NT2/D1 (cell line): ENCODE data around the gene ZMYND15.

Experiments
- DNase-seq: peaks from one replicate; pipeline ENCODE4 v3.0.0-alpha.2; 2011; ENCODE audit warnings: low read depth, low spot score
- H3K27me3 ChIP-seq: 2 replicates; pipeline ENCODE4 v1.6.0; 2011; ENCODE audit warnings: mild to moderate bottlenecking; ENCODE audit not compliant: insufficient read length, insufficient read depth
- H3K36me3 ChIP-seq: 2 replicates; pipeline ENCODE4 v1.6.1; 2011; ENCODE audit warnings: mild to moderate bottlenecking, low read length, mixed read lengths; ENCODE audit not compliant: insufficient read depth, insufficient read length
- H3K4me1 ChIP-seq: 2 replicates; pipeline ENCODE4 v1.5.1; 2011; ENCODE audit not compliant: insufficient read depth, insufficient read length
- H3K4me3 ChIP-seq: 2 replicates; pipeline ENCODE4 v1.5.1; 2011; ENCODE audit warnings: low read depth; ENCODE audit not compliant: insufficient read length
- H3K9ac ChIP-seq: 2 replicates; pipeline ENCODE4 v1.6.0; 2011; ENCODE audit warnings: low read depth; ENCODE audit not compliant: insufficient read length
- H3K9me3 ChIP-seq: 2 replicates; pipeline ENCODE4 v1.5.1; 2011; ENCODE audit warnings: mild to moderate bottlenecking, low read length; ENCODE audit not compliant: insufficient read depth
- SUZ12 ChIP-seq: IDR thresholded peaks from 2 replicates; pipeline ENCODE4 v1.6.1; 2011; ENCODE audit not compliant: insufficient read length, insufficient read depth; ENCODE audit errors: extremely low read depth
- YY1 ChIP-seq: IDR thresholded peaks from 2 replicates; pipeline ENCODE4 v1.6.1; 2011; ENCODE audit not compliant: insufficient read length, insufficient read depth
- ZNF274 ChIP-seq: IDR thresholded peaks from 2 replicates; pipeline ENCODE4 v1.6.1; 2011; ENCODE audit warnings: mild to moderate bottlenecking, low read depth, low read length

ZMYND15 gene

DNA sequence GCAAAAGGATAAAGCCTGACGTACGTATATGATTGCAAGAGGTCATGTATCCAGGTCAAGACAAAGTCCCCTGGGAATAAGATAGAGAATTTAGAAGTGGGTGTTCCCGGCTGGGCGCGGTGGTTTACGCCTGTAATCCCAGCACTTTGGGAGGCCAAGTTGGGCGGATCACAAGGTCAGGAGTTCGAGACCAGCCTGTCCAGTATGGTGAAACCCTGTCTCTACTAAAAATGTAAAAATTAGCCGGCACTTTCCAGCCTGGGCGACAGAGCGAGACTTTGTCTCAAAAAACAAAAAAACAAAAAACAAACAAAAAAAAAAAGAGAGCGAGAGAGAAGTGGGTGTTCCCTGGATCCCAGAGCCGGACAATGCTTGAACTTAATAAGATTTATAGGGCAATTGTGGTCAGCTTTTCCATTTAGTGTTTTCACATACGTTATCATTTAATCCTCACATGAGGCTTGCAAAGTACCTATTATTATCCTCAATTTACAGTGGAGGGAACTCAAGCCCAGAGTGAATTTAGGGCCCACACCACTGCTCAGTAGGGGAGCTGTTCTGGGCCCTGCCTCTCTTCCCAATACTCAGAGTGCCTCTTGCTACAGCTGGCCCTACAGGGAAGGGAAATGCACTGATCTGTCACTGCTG is 48.6 kb downstream of the ZMYND15 start:
- Histone ChIP-seq H3K4me1 (peaks cover 6% of the 10 kb centered on the region), H3K27me3 (peaks cover 45% of the 10 kb centered on the region), H3K4me3 (peak overlapping the region; percentile 75), H3K36me3 (no peaks in the 10 kb centered on the region), H3K9ac (peak overlapping the region; percentile 85), H3K9me3 (no peaks in the 10 kb centered on the region)
- TF ChIP-seq SUZ12 (peak; percentile 3), YY1 (no peak)
- no peak for DNase-seq

DNA sequence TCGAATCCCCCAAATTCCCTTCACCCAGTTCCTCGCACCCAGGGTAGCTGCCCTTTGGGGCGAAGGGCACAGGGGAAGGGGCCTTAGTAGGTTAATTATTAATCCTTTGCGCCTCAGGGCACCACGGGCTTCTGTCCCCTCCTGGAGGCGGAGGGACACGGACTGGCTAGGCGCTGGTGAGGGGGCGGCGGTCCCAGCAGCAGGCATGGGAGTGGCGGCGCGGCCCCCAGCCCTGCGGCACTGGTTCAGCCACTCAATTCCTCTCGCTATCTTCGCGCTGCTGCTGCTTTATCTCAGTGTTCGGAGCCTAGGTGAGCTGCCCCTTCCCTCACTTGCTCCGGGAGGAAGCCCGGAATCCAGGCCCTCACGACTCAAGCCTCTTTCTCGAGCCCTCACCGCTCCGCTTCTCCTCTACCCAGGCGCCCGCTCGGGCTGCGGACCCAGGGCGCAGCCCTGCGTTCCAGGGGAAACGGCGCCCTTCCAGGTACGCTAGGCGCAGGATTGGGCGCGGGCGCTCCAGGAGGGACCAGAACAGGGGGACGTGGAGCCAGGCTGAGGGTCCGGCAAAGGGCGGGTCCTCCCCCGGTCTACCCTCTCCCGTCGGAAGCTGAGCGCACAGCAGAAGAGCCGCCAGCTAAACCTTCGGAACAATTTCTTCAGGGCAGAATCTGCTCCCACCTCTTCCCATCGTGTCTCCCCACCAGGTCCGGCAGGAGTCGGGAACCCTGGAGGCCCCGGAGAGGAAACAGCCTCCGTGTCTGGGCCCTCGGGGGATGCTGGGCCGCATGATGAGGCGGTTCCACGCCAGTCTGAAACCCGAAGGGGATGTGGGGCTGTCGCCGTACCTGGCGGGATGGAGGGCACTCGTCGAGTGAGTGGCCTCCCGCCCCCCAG is 49.4 kb downstream of the ZMYND15 start, which contains the start of gene GLTPD2:
Gene GLTPD2 (plus strand): TSS at position 158 of the 894 bp plus-strand sequence. CDS start 48 bp downstream, at position 206.
- no peaks in the 10 kb centered on the region for H3K9me3 ChIP-seq
- peak within 1 kb of the TSS; percentile 75 for H3K4me3 ChIP-seq
- peaks cover 37% of the 10 kb centered on the region for H3K27me3 ChIP-seq
- H3K4me1 ChIP-seq: peaks cover 6% of the 10 kb centered on the region
- no peaks in the 10 kb centered on the region for H3K36me3 ChIP-seq
- H3K9ac ChIP-seq: peak within 1 kb of the TSS; percentile 85
- DNase-seq: no peak
- TF ChIP-seq ZNF274 (no peak), YY1 (no peak), SUZ12 (no peak)

DNA sequence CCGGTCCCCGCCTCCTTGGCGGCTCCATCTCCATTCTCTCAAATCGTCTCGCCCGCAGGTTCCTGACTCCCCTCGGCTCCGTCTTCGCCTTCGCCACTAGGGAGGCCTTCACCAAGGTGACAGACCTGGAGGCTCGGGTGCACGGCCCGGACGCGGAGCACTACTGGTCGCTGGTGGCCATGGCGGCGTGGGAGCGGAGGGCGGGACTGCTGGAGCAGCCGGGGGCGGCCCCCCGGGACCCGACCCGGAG is 50.0 kb downstream of the ZMYND15 start:
- Histone ChIP-seq H3K4me1 (peaks cover 6% of the 10 kb centered on the region), H3K9ac (peak overlapping the region; percentile 85), H3K9me3 (no peaks in the 10 kb centered on the region), H3K27me3 (peaks cover 32% of the 10 kb centered on the region), H3K36me3 (no peaks in the 10 kb centered on the region), H3K4me3 (peak overlapping the region; percentile 75)
- DNase-seq: no peak
- TF ChIP-seq ZNF274 (no peak), SUZ12 (no peak), YY1 (no peak)

DNA sequence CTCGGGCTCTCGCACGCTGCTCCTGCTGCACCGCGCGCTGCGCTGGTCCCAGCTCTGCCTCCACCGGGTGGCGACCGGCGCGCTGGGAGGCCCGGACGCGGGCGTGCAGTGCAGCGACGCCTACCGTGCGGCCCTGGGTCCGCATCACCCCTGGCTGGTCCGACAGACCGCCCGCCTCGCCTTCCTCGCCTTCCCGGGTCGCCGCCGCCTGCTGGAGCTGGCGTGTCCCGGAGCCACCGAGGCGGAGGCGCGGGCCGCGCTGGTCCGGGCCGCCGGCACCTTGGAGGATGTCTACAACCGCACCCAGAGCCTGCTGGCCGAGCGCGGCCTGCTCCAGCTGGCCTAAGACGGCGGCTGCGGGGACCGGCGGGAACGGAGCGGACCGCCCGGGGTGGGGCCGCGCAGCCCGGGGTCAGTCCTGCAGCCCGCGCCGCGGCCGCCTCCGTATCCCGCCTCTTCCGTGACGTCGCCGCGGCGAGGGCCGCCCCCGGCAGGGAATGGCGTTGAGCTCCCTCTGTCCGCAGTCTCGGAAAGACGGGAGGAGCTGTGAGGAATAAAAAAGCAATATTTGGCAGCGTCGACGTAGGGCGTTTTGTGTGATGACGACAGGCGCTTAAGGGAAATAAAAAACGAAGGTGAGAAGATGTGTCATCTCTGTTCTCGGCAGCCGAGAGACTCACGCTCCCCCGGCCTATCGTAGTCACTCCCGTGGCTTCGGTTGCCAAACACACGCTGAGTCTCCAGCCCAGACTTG is 50.5 kb downstream of the ZMYND15 start:
- H3K36me3 ChIP-seq: no peaks in the 10 kb centered on the region
- peaks cover 28% of the 10 kb centered on the region for H3K27me3 ChIP-seq
- H3K4me1 ChIP-seq: peaks cover 6% of the 10 kb centered on the region
- peak; percentile 43 for DNase-seq
- no peaks in the 10 kb centered on the region for H3K9me3 ChIP-seq
- peak overlapping the region; percentile 85 for H3K9ac ChIP-seq
- peak overlapping the region; percentile 75 for H3K4me3 ChIP-seq
- no peak for TF ChIP-seq SUZ12

DNA sequence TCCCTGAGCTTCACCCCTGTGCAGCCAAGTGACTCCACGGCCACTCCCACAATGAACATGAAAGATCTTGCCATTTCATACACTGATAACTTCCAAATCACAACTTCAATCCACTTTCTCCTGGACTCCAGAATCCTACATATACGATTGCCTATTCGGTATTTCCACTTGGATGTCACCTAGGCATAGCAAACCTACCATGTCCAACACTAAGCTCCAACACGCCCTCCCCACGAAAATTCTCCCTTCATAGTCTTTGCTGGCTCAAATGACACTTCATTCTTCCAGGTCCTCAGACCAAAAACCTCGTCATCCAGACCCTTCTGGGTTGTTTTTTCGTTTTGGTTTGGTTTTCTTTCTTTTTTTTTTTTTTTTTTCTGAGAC is 51.1 kb downstream of the ZMYND15 start:
- DNase-seq: no peak
- TF ChIP-seq YY1 (no peak), SUZ12 (no peak), ZNF274 (no peak)
- Histone ChIP-seq H3K4me1 (peaks cover 2% of the 10 kb centered on the region), H3K4me3 (peak overlapping the region; percentile 75), H3K9me3 (no peaks in the 10 kb centered on the region), H3K36me3 (no peaks in the 10 kb centered on the region), H3K27me3 (peaks cover 22% of the 10 kb centered on the region), H3K9ac (peak overlapping the region; percentile 61)

DNA sequence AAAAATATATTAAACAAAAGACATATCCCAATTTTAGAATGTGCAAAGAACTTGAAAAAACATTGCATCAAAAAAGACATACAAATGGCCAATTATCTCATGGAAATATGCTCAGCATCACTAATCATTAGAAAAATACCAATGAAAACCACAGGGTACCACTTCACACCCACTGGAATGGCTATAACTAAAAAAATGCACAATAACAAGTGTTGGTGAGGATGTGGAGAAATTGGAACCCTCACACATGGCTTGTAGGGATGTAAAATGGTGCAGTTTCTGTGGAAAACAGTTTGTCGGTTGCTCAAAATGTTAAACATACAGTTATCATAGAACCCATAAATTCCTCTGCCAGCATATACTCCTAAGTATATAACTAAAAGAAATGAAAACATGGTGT is 55.5 kb downstream of the ZMYND15 start:
- no peaks in the 10 kb centered on the region for H3K9me3 ChIP-seq
- DNase-seq: no peak
- TF ChIP-seq YY1: no peak
- no peak for TF ChIP-seq SUZ12
- no peak for TF ChIP-seq ZNF274
- H3K4me3 ChIP-seq: no peak overlapping the region
- peaks cover 10% of the 10 kb centered on the region for H3K27me3 ChIP-seq
- peaks cover 25% of the 10 kb centered on the region for H3K36me3 ChIP-seq
- no peak overlapping the region for H3K9ac ChIP-seq
- H3K4me1 ChIP-seq: peaks cover 3% of the 10 kb centered on the region
